MM.1S (cell line): ENCODE measurements around the gene SPR.

Experiments
- DNase-seq: peaks from one replicate; pipeline ENCODE4 v3.0.0-alpha.2; 2015
- H2AFZ ChIP-seq: fragments of 300-600 bp; sonication (generic); 2 replicates; pipeline ENCODE4 v1.6.0; 2016; ENCODE audit warnings: antibody characterized with exemption, low read length
- H3F3A ChIP-seq: fragments of 300-600 bp; sonication (generic); 2 replicates; pipeline ENCODE4 v1.6.1; 2016; ENCODE audit warnings: mild to moderate bottlenecking, antibody characterized with exemption, low read length, moderate library complexity, mixed read lengths; ENCODE audit not compliant: insufficient read depth
- H3K27ac ChIP-seq: fragments of 300-600 bp; sonication (generic); 2 replicates; pipeline ENCODE4 v1.5.1; 2016; ENCODE audit warnings: mild to moderate bottlenecking, low read length
- H3K27me3 ChIP-seq: fragments of 300-600 bp; sonication (generic); replicated peaks from 2 replicates; pipeline ENCODE4 v1.6.0; 2016; ENCODE audit warnings: low read length; ENCODE audit not compliant: insufficient read depth
- H3K36me3 ChIP-seq: fragments of 300-600 bp; sonication (generic); replicated peaks from 2 replicates; pipeline ENCODE4 v1.6.1; 2016; ENCODE audit warnings: mild to moderate bottlenecking, low read length, mixed read lengths; ENCODE audit not compliant: insufficient read depth
- H3K4me1 ChIP-seq: fragments of 300-600 bp; sonication (generic); 2 replicates; pipeline ENCODE4 v1.6.1; 2016; ENCODE audit warnings: low read length, mixed read lengths
- H3K4me2 ChIP-seq: fragments of 300-600 bp; sonication (generic); 2 replicates; pipeline ENCODE4 v1.6.0; 2016; ENCODE audit warnings: low read depth, low read length
- H3K4me3 ChIP-seq: fragments of 300-600 bp; sonication (generic); 2 replicates; pipeline ENCODE4 v1.5.1; 2016; ENCODE audit warnings: low read length, mixed read lengths
- H3K79me2 ChIP-seq: fragments of 300-600 bp; sonication (generic); 2 replicates; pipeline ENCODE4 v1.6.1; 2016; ENCODE audit warnings: mixed run types, low read length, mixed read lengths
- H3K9ac ChIP-seq: fragments of 300-600 bp; sonication (generic); 2 replicates; pipeline ENCODE4 v1.6.1; 2016; ENCODE audit warnings: low read length, mixed read lengths
- H3K9me2 ChIP-seq: fragments of 300-600 bp; sonication (generic); replicated peaks from 2 replicates; pipeline ENCODE4 v1.6.1; 2016; ENCODE audit warnings: mild to moderate bottlenecking, low read length, mixed read lengths; ENCODE audit not compliant: insufficient read depth
- H3K9me3 ChIP-seq: fragments of 300-600 bp; sonication (generic); replicated peaks from 2 replicates; pipeline ENCODE4 v1.6.1; 2016; ENCODE audit warnings: mild to moderate bottlenecking, low read length, mixed read lengths; ENCODE audit not compliant: insufficient read depth
- H4K20me1 ChIP-seq: fragments of 300-600 bp; sonication (generic); 2 replicates; pipeline ENCODE4 v1.6.1; 2016; ENCODE audit warnings: mild to moderate bottlenecking, low read length, moderate library complexity, mixed read lengths; ENCODE audit not compliant: insufficient read depth
- CTCF ChIP-seq: fragments of 300-600 bp; sonication (generic); IDR thresholded peaks from 2 replicates; pipeline ENCODE4 v1.5.1; 2016; ENCODE audit warnings: antibody characterized with exemption, low read length, mixed read lengths
- EZH2 ChIP-seq: fragments of 300-600 bp; sonication (generic); optimal IDR thresholded peaks from 2 replicates; pipeline ENCODE3; 2017; ENCODE audit warnings: low read depth, mild to moderate bottlenecking, antibody characterized with exemption, low read length, mixed read lengths
- EZH2phosphoT487 ChIP-seq: fragments of 300-600 bp; sonication (generic); IDR thresholded peaks from 2 replicates; pipeline ENCODE4 v1.6.1; 2018; ENCODE audit warnings: antibody characterized with exemption, low read length

Gene SPR

GRCh38 chr2:72940361-72940760, 53.2 kb downstream of the SPR start:
- Histone ChIP-seq H3F3A (no peaks in the 10 kb centered on the region), H3K27me3 (no peaks in the 10 kb centered on the region), H3K4me3 (no peak overlapping the region), H3K4me2 (no peak overlapping the region), H3K36me3 (no peaks in the 10 kb centered on the region), H4K20me1 (no peaks in the 10 kb centered on the region), H3K27ac (no peak overlapping the region), H2AFZ (no peak overlapping the region), H3K9me3 (no peaks in the 10 kb centered on the region), H3K4me1 (no peaks in the 10 kb centered on the region), H3K9me2 (no peaks in the 10 kb centered on the region), H3K79me2 (no peaks in the 10 kb centered on the region), H3K9ac (no peak overlapping the region)
- DNase-seq, result no peak
- TF ChIP-seq CTCF (no peak), EZH2phosphoT487 (no peak), EZH2 (no peak)

GRCh38 chr2:72940786-72941185, 53.6 kb downstream of the SPR start:
- TF ChIP-seq EZH2 (no peak), CTCF (no peak), EZH2phosphoT487 (no peak)
- H3K4me1 ChIP-seq, result no peaks in the 10 kb centered on the region
- H3K9me3 ChIP-seq, result no peaks in the 10 kb centered on the region
- H3K27ac ChIP-seq, result no peak overlapping the region
- no peaks in the 10 kb centered on the region for H3K27me3 ChIP-seq
- no peak overlapping the region for H2AFZ ChIP-seq
- no peaks in the 10 kb centered on the region for H3K9me2 ChIP-seq
- no peak overlapping the region for H3K4me2 ChIP-seq
- H3F3A ChIP-seq, result no peaks in the 10 kb centered on the region
- H3K79me2 ChIP-seq, result no peaks in the 10 kb centered on the region
- no peak overlapping the region for H3K9ac ChIP-seq
- no peaks in the 10 kb centered on the region for H3K36me3 ChIP-seq
- no peaks in the 10 kb centered on the region for H4K20me1 ChIP-seq
- no peak for DNase-seq
- no peak overlapping the region for H3K4me3 ChIP-seq
